ENCODE measurements around the gene SAMD3.

Gene SAMD3

DNA sequence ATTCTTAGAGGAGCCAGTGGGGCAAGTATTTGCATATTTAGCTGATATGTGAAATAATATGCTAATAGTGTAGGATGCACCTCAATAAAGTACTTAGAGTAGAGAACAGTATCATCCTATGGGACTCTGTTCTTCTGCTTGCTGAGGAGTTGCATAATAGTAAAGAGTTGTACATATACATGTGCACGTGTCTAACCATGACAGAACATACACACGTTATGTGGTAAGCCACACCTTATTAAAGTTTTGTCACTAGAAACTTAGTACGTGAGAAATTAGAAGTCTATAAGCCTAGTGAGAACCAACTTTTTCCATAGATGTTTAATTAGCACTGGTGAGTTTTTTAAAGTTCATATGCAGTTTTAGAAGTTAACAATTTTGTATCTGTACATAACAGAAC is 123.6 kb downstream of the SAMD3 start:
- no peak overlapping the region for H3K27ac ChIP-seq
- no peak overlapping the region for H3K4me3 ChIP-seq

DNA sequence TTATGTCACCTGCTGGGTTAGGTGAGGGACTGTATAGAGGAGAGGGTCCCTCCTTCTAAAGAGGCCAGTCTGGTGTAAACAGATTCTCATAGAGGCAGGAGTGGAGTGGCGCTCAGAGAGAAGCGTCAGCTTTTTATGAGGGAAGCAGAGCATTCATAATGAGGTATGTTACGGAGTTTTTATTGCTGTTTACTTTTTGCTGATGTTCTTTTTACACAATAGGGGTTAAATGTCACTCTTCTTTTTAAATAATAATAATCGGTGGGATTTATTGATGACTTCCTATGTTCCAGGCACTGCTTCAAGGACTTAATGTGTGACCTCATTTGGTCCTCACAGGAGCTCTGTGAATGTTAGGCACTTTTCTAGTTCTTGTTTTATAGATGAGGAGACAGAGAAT is 124.4 kb downstream of the SAMD3 start:
- H3K4me3 ChIP-seq, result no peak overlapping the region
- no peak overlapping the region for H3K27ac ChIP-seq
